ENCODE data around the gene MAD1L1. TPM values are rescaled to one million over a fixed set of nuclear protein-coding genes. Genes with fewer than 3 reads are reported as not detected.

The MAD1L1 gene
- total and polyA plus RNA-seq, 2 experiments from 2014 or later, result 38.2 to 69.8 TPM

DNA sequence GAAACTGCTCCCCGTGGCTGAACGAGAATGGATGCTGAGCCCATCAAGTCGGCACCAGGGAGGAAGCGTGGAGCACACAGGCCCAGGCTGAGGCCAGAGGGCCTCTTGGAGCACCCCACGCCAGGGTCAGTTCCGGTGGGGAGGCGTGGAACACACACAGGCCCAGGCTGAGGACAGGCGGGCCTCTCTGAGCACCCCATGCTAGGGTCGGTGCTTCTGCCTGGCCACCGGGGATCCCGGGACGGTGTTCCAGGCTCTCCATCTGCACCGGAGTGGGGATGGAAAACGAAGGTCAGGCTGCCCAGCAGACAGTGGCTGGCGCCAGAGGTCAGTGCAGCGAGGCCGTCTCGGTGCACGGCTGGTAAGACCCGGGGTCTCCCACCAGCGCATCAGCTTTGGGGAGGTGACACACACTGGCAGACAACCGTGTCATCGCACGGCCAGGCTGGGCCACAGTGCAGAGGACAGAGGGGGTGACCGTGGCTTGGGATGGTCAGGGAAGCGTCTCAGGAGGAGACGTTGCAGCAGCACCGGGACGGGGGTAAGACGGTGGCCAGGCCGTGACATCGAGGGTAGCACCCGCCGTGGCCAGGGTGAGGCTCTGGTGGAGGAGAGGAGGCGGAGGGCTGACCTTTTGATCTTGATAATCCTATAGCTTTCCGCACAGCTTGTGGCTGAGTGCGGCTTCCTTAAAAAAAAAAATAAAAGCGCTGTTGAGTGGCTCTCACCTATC, 358.7 kb downstream of the MAD1L1 start:
- Histone ChIP-seq H2AFZ (no peak overlapping the region), H3K79me2 (ENCODE audit: insufficient read depth) (no peaks in the 10 kb centered on the region), H3K4me3 (no peak overlapping the region), H3K9ac (no peak overlapping the region), H3K9me3 (ENCODE audit: low read depth) (no peaks in the 10 kb centered on the region), H3K4me2 (ENCODE audit: unreplicated experiment) (no peak overlapping the region), H3K27me3 (replicated peaks; ENCODE audit: insufficient read depth) (no peaks in the 10 kb centered on the region), H3K9me2 (ENCODE audit: insufficient read depth) (no peaks in the 10 kb centered on the region), H3K4me1 (ENCODE audit: insufficient read depth) (no peaks in the 10 kb centered on the region), H4K20me1 (ENCODE audit: insufficient read depth) (no peaks in the 10 kb centered on the region), H3K36me3 (ENCODE audit: low read depth) (no peaks in the 10 kb centered on the region), H3K27ac (no peak overlapping the region), H3F3A (ENCODE audit: insufficient read depth) (no peaks in the 10 kb centered on the region)
- WGBS, 2 experiments (ENCODE audit: low coverage in 1 of 2, low lambda C conversion rate in 2 of 2, missing lambda C conversion rate in 2 of 2), result 95 to 96% methylated on average over 32 to 38 of the region's 38 CpGs
- TF ChIP-seq EZH2 (IDR thresholded peaks at IDR 0.05; ENCODE audit: insufficient read depth, poor library complexity, severe bottlenecking), result no peak
- no peak for TF ChIP-seq EZH2phosphoT487 (IDR thresholded peaks at IDR 0.05; ENCODE audit: insufficient read depth, low read depth)
- DNase-seq, result no peak
- in situ Hi-C loops (cut with MboI), result no loop called here

GRCh38 chr7:1873421-1873820, 359.3 kb downstream of the MAD1L1 start:
- Histone ChIP-seq H3K9me3 (ENCODE audit: low read depth) (no peaks in the 10 kb centered on the region), H3K79me2 (ENCODE audit: insufficient read depth) (no peaks in the 10 kb centered on the region), H4K20me1 (ENCODE audit: insufficient read depth) (no peaks in the 10 kb centered on the region), H3K4me2 (ENCODE audit: unreplicated experiment) (no peak overlapping the region), H3K4me3 (no peak overlapping the region), H3F3A (ENCODE audit: insufficient read depth) (no peaks in the 10 kb centered on the region), H3K9ac (no peak overlapping the region), H3K9me2 (ENCODE audit: insufficient read depth) (no peaks in the 10 kb centered on the region), H2AFZ (no peak overlapping the region), H3K4me1 (ENCODE audit: insufficient read depth) (no peaks in the 10 kb centered on the region), H3K27me3 (replicated peaks; ENCODE audit: insufficient read depth) (no peaks in the 10 kb centered on the region), H3K36me3 (ENCODE audit: low read depth) (no peaks in the 10 kb centered on the region), H3K27ac (no peak overlapping the region)
- DNase-seq, result no peak
- TF ChIP-seq EZH2phosphoT487 (IDR thresholded peaks at IDR 0.05; ENCODE audit: insufficient read depth, low read depth), result no peak
- TF ChIP-seq EZH2 (IDR thresholded peaks at IDR 0.05; ENCODE audit: insufficient read depth, poor library complexity, severe bottlenecking), result no peak
- 94 to 95% methylated on average over 3 to 12 of the region's 13 CpGs for WGBS, 2 experiments (ENCODE audit: low coverage in 1 of 2, low lambda C conversion rate in 2 of 2, missing lambda C conversion rate in 2 of 2)
- in situ Hi-C loops (cut with MboI), result no loop called here

DNA sequence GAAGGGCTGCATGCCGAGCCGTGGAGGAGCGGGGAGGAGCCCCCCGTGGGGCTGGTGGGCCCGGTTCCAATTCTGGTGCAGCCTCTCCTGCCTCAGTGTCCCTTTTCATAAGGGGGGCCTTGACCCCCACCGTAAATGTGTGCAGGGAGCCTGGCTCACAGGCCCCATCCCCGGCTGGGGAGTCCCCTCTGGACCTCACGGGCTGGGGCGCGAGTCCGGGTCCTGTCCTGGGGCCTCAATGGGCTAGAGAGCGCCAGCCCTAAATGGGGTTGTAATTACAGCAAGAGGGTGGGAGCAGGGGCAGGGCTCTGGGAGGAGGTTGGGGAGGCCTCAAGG, 359.7 kb downstream of the MAD1L1 start:
- Histone ChIP-seq H2AFZ (no peak overlapping the region), H3K36me3 (ENCODE audit: low read depth) (no peaks in the 10 kb centered on the region), H3K9me2 (ENCODE audit: insufficient read depth) (no peaks in the 10 kb centered on the region), H3K4me2 (ENCODE audit: unreplicated experiment) (no peak overlapping the region), H3K9ac (no peak overlapping the region), H3K27me3 (replicated peaks; ENCODE audit: insufficient read depth) (no peaks in the 10 kb centered on the region), H3K4me3 (no peak overlapping the region), H3K27ac (no peak overlapping the region), H3K79me2 (ENCODE audit: insufficient read depth) (no peaks in the 10 kb centered on the region), H3K9me3 (ENCODE audit: low read depth) (no peaks in the 10 kb centered on the region), H3F3A (ENCODE audit: insufficient read depth) (no peaks in the 10 kb centered on the region), H4K20me1 (ENCODE audit: insufficient read depth) (no peaks in the 10 kb centered on the region), H3K4me1 (ENCODE audit: insufficient read depth) (no peaks in the 10 kb centered on the region)
- no peak for DNase-seq
- WGBS, 2 experiments (ENCODE audit: low coverage in 1 of 2, low lambda C conversion rate in 2 of 2, missing lambda C conversion rate in 2 of 2), result 84% methylated on average over 12 of the region's 12 CpGs
- TF ChIP-seq EZH2 (IDR thresholded peaks at IDR 0.05; ENCODE audit: insufficient read depth, poor library complexity, severe bottlenecking) (no peak), EZH2phosphoT487 (IDR thresholded peaks at IDR 0.05; ENCODE audit: insufficient read depth, low read depth) (no peak)
- in situ Hi-C loops (cut with MboI), result no loop called here

- in situ Hi-C loops (cut with MboI), result no loop called here
- Histone ChIP-seq H3K9me2 (ENCODE audit: insufficient read depth) (no peaks in the 10 kb centered on the region), H4K20me1 (ENCODE audit: insufficient read depth) (no peaks in the 10 kb centered on the region), H3F3A (ENCODE audit: insufficient read depth) (no peaks in the 10 kb centered on the region), H2AFZ (no peak overlapping the region), H3K79me2 (ENCODE audit: insufficient read depth) (no peaks in the 10 kb centered on the region), H3K27me3 (replicated peaks; ENCODE audit: insufficient read depth) (no peaks in the 10 kb centered on the region), H3K4me1 (ENCODE audit: insufficient read depth) (no peaks in the 10 kb centered on the region), H3K27ac (no peak overlapping the region), H3K9me3 (ENCODE audit: low read depth) (no peaks in the 10 kb centered on the region), H3K4me2 (ENCODE audit: unreplicated experiment) (no peak overlapping the region), H3K9ac (no peak overlapping the region), H3K4me3 (no peak overlapping the region), H3K36me3 (ENCODE audit: low read depth) (no peaks in the 10 kb centered on the region)
- 95 to 96% methylated on average over 39 of the region's 39 CpGs for WGBS, 2 experiments (ENCODE audit: low coverage in 1 of 2, low lambda C conversion rate in 2 of 2, missing lambda C conversion rate in 2 of 2)
- no peak for TF ChIP-seq EZH2 (IDR thresholded peaks at IDR 0.05; ENCODE audit: insufficient read depth, poor library complexity, severe bottlenecking)
- no peak for TF ChIP-seq EZH2phosphoT487 (IDR thresholded peaks at IDR 0.05; ENCODE audit: insufficient read depth, low read depth)
- DNase-seq, result no peak
These were observed 360.3 kb downstream of the MAD1L1 start for GRCh38 chr7:1872191-1873069.
